HG02610 (cell line): ENCODE data around the gene TM9SF4.
"Not testable (repeated sequence)": the region's sequence is repeated elsewhere in the genome, so short reads cannot be mapped to it uniquely, and the experiment has no call there.

ENCODE experiments used
- ATAC-seq: cut with Tn5 transposase; IDR thresholded peaks from one replicate; pipeline ENCODE4 v1.9.1; 2021; ENCODE audit warnings: mild to moderate bottlenecking, moderate library complexity; ENCODE audit not compliant: unreplicated experiment

The TM9SF4 gene

GRCh38 chr20:32155017-32155981, 45.8 kb downstream of the TM9SF4 start:
- ATAC-seq: peak; percentile 42

- ATAC-seq: no peak
Measured at GRCh38 chr20:32157611-32158010, 48.1 kb downstream of the TM9SF4 start.

GRCh38 chr20:32158351-32158750, 48.8 kb downstream of the TM9SF4 start:
- no peak for ATAC-seq

- no peak for ATAC-seq
Measured at GRCh38 chr20:32158943-32159660, 49.6 kb downstream of the TM9SF4 start.

GRCh38 chr20:32159766-32160221, 50.3 kb downstream of the TM9SF4 start:
- no peak for ATAC-seq

GRCh38 chr20:32160341-32160740, 50.8 kb downstream of the TM9SF4 start:
- ATAC-seq: no peak

- ATAC-seq: no peak
Measured at GRCh38 chr20:32162351-32162750, 52.8 kb downstream of the TM9SF4 start.

- ATAC-seq: no peak
Measured at GRCh38 chr20:32163951-32164350, 54.4 kb downstream of the TM9SF4 start.

GRCh38 chr20:32164984-32165735, 55.6 kb downstream of the TM9SF4 start:
- no peak for ATAC-seq

- no peak for ATAC-seq
Measured at GRCh38 chr20:32165836-32166545, 56.5 kb downstream of the TM9SF4 start.

- ATAC-seq: no peak
Measured at GRCh38 chr20:32167552-32167951, 58.0 kb downstream of the TM9SF4 start.

GRCh38 chr20:32168184-32168910, 58.8 kb downstream of the TM9SF4 start:
- no peak for ATAC-seq

GRCh38 chr20:32177696-32178095, 68.2 kb downstream of the TM9SF4 start:
- ATAC-seq: not testable (repeated sequence)

- ATAC-seq: no peak
Measured at GRCh38 chr20:32179515-32179914, 70.0 kb downstream of the TM9SF4 start.

- ATAC-seq: no peak
Measured at GRCh38 chr20:32179934-32180333, 70.4 kb downstream of the TM9SF4 start.

- ATAC-seq: no peak
Measured at GRCh38 chr20:32181606-32182005, 72.1 kb downstream of the TM9SF4 start.

- no peak for ATAC-seq
Measured at GRCh38 chr20:32183947-32184635, 74.6 kb downstream of the TM9SF4 start.

- ATAC-seq: no peak
Measured at GRCh38 chr20:32184961-32185603, 75.6 kb downstream of the TM9SF4 start.

- ATAC-seq: no peak
Measured at GRCh38 chr20:32186506-32186905, 77.0 kb downstream of the TM9SF4 start.
